NB4 (cell line): ENCODE data around the gene FZD10.

Source experiments
- DNase-seq: peaks from one replicate; pipeline ENCODE4 v3.0.0; 2010; ENCODE audit warnings: low read depth
- H3K4me3 ChIP-seq: one replicate; pipeline ENCODE4 v1.5.1; 2011; ENCODE audit warnings: mild to moderate bottlenecking, low read depth, low read length, moderate library complexity
- CTCF ChIP-seq: IDR thresholded peaks from one replicate; pipeline ENCODE4 v1.5.1; 2012; ENCODE audit warnings: low read depth, low read length
- MAX ChIP-seq: IDR thresholded peaks from 2 replicates; pipeline ENCODE4 v1.6.1; 2011; ENCODE audit warnings: low read depth, low read length
- MYC ChIP-seq: IDR thresholded peaks from 2 replicates; pipeline ENCODE4 v1.6.1; 2011; ENCODE audit warnings: low read depth, low read length
- POLR2A ChIP-seq: IDR thresholded peaks from 2 replicates; pipeline ENCODE4 v1.6.1; 2011; ENCODE audit warnings: mild to moderate bottlenecking; ENCODE audit not compliant: insufficient read length; ENCODE audit errors: extremely low read depth

Gene FZD10

GRCh38 chr12:130118181-130118580 lies 44.1 kb upstream of the FZD10 start:
- H3K4me3 ChIP-seq, result no peak overlapping the region
- DNase-seq, result no peak
- TF ChIP-seq MYC (no peak), MAX (no peak), POLR2A (no peak)

GRCh38 chr12:130119241-130119861 lies 42.9 kb upstream of the FZD10 start:
- TF ChIP-seq MAX (no peak), MYC (no peak), CTCF (no peak), POLR2A (no peak)
- no peak for DNase-seq

GRCh38 chr12:130120012-130120805 lies 42.1 kb upstream of the FZD10 start:
- H3K4me3 ChIP-seq, result no peak overlapping the region
- DNase-seq, result no peak
- TF ChIP-seq MAX, result no peak
- TF ChIP-seq POLR2A, result no peak
- no peak for TF ChIP-seq MYC
- no peak for TF ChIP-seq CTCF

More at GRCh38 chr12:130119241-130119861, 42.9 kb upstream of the FZD10 start:
- H3K4me3 ChIP-seq, result no peak overlapping the region

DNA sequence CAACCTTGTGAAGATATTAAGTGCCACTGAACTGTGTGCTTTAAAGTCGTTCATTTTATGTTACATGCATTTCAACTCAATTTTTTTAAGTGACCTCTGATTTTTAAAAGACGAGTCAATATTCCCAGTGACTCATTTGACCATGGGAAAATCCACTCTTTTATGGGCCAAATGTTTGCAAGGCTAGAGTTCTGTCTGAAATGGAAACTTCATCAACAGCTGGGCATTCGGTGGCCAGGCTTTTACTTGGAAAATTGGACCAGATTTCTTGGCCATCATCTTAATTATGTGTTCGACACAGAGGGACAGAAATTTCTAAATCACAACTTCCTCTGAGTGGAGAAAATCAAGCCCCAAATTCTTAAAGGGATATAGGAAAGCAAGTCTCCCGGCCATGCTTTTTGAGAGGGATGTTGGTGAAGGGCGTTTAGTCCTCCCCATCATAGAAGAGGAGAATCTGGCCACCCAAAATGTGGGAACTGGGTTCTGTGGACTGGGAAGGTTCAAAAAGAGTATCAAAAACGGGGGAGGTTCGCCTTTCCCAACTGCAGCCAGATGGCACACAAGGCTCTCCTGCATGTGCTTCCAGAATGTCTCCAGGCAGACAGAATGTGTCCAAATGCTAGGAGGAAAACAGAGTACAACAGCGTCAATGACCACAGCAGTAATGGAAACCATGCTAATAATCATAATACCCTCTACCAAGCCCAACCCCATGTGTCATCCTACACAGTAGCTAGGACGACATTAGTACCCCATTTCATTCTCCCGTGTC lies 40.9 kb upstream of the FZD10 start:
- no peak overlapping the region for H3K4me3 ChIP-seq
- DNase-seq, result no peak
- no peak for TF ChIP-seq MYC
- no peak for TF ChIP-seq CTCF
- TF ChIP-seq POLR2A, result no peak
- no peak for TF ChIP-seq MAX

- no peak for DNase-seq
- TF ChIP-seq MYC (no peak), MAX (no peak), POLR2A (no peak), CTCF (no peak)
- no peak overlapping the region for H3K4me3 ChIP-seq
These were observed 39.9 kb upstream of the FZD10 start for GRCh38 chr12:130122356-130122755.
